AG04450 (cell line): Measurements from ENCODE around the gene IL20RB. TPM values are rescaled to one million over a fixed set of nuclear protein-coding genes. Genes with fewer than 3 reads are reported as not detected.

Experiments
- CTCF ChIA-PET: fragments of 300-600, 350-600 bp; formaldehyde crosslinking; extraction: SDS; loops from one replicate; lab custom pipeline; 2022; ENCODE audit warnings: antibody characterized with exemption, inconsistent platforms; lab: Charles Lee
- POLR2A ChIA-PET: fragments of 350-600 bp; formaldehyde crosslinking; extraction: SDS; loops from one replicate; lab custom pipeline; 2021; ENCODE audit warnings: antibody characterized with exemption, inconsistent platforms; lab: Yijun Ruan, JAX
- DNase-seq: peaks from one replicate; pipeline ENCODE4 v3.0.0-alpha.2; 2011; ENCODE audit warnings: low read depth, low spot score
- H3K27ac ChIP-seq: one replicate; pipeline ENCODE4 v1.5.1; 2012; ENCODE audit warnings: low read depth, low read length, control low read depth
- H3K27me3 ChIP-seq: one replicate; pipeline ENCODE4 v1.6.0; 2012; ENCODE audit warnings: low read length; ENCODE audit not compliant: control insufficient read depth, insufficient read depth
- H3K4me3 ChIP-seq: 2 replicates; pipeline ENCODE4 v1.5.1; 2011; ENCODE audit warnings: mild to moderate bottlenecking, low read depth, low read length, control low read depth
- H3K9me3 ChIP-seq: 2 replicates; pipeline ENCODE4 v1.5.1; 2012; ENCODE audit warnings: low read length; ENCODE audit not compliant: control insufficient read depth, insufficient read depth
- polyA plus RNA-seq: library from polyadenylated mRNA; depleted of rRNA; stranded (reverse); fragments of >200 nt; gene quantifications from 2 replicates; pipeline ENCODE4 v1.2.3, GENCODE V29; 2011
- TF ChIP-seq, protein P1 (sequence below): IDR thresholded peaks from 2 replicates; pipeline ENCODE4 v1.5.1; 2011; ENCODE audit warnings: low read depth, low read length, control low read depth, inconsistent platforms

The IL20RB gene
- polyA plus RNA-seq, 1 experiment = 2.1 TPM

DNA sequence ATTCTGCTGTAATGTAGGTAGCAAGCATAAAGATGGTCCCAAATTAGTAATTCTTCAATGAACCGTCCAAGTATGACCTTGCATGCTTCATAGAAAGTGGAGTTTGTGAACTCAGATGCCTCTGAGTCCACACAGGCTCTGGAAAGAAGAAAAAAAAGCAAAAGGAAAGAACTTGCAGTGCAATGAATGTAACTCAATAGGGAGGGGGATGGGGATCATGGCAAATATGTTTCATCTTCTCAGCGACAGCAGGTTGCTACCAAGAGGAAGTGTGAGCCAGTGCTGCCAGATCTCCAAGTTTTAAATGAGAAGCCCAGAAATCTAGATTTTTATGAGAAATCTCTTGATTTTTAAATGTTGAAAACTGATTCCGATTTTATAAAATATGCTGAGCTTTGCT is 50.3 kb downstream of the IL20RB start:
- CTCF ChIA-PET = interaction anchor here (0.6 kb wide), 1 partner anchor 811 kb away, joined by 4 read pairs; no protein-coding TSS in a partner anchor
- POLR2A ChIA-PET = no interaction called here
- no peaks in the 10 kb centered on the region for H3K9me3 ChIP-seq
- H3K4me3 ChIP-seq = no peak overlapping the region
- no peaks in the 10 kb centered on the region for H3K27me3 ChIP-seq
- TF ChIP-seq, protein P1, sequence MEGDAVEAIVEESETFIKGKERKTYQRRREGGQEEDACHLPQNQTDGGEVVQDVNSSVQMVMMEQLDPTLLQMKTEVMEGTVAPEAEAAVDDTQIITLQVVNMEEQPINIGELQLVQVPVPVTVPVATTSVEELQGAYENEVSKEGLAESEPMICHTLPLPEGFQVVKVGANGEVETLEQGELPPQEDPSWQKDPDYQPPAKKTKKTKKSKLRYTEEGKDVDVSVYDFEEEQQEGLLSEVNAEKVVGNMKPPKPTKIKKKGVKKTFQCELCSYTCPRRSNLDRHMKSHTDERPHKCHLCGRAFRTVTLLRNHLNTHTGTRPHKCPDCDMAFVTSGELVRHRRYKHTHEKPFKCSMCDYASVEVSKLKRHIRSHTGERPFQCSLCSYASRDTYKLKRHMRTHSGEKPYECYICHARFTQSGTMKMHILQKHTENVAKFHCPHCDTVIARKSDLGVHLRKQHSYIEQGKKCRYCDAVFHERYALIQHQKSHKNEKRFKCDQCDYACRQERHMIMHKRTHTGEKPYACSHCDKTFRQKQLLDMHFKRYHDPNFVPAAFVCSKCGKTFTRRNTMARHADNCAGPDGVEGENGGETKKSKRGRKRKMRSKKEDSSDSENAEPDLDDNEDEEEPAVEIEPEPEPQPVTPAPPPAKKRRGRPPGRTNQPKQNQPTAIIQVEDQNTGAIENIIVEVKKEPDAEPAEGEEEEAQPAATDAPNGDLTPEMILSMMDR = no peak
- H3K27ac ChIP-seq = no peak overlapping the region
- DNase-seq = no peak

DNA sequence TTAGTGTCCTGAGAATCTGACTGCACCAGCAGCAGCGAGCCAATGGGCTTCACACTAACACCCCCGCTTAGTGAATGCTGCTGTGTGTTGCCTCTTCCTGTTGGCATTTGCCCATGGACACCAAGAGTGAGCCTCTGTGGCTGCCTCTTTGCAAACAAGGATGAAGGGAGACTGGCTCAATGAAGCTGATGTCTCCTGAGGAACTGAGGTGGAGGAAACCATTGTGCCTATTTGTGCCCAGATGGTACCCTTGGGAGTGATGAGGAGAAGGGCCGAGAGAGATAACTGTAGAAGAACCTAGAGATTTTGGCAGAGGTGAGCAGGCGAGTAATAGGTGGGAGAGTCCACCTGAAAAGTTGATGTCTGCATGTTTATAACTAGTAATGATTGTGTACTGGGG is 51.2 kb downstream of the IL20RB start:
- DNase-seq = no peak
- ChIA-PET POLR2A (no interaction called here), CTCF (interaction anchor here (0.6 to 1.5 kb wide), 2 partner anchors 256 to 812 kb away, joined by 4 read pairs; no protein-coding TSS in a partner anchor)
- no peaks in the 10 kb centered on the region for H3K9me3 ChIP-seq
- TF ChIP-seq, protein P1 = no peak
- no peak overlapping the region for H3K4me3 ChIP-seq
- no peak overlapping the region for H3K27ac ChIP-seq
- H3K27me3 ChIP-seq = no peaks in the 10 kb centered on the region

DNA sequence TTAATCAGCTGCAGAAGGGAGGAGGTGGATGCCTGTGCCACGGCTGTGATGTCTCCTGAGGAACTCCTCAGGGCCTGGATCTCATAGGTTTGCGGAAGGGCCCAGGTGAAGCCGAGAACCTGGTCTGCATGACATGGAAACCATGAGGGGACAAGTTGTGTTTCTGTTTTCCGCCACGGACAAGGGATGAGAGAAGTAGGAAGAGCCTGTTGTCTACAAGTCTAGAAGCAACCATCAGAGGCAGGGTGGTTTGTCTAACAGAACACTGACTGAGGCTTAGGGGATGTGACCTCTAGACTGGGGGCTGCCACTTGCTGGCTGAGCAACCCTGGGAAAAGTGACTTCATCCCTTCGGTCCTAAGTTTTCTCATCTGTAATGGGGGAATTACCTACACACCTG is 52.4 kb downstream of the IL20RB start:
- TF ChIP-seq, protein P1 = no peak
- CTCF ChIA-PET = interaction anchor here (1.1 to 1.5 kb wide), 2 partner anchors 257 to 705 kb away, joined by 3 to 4 read pairs; no protein-coding TSS in a partner anchor
- H3K27me3 ChIP-seq = no peaks in the 10 kb centered on the region
- no peak overlapping the region for H3K27ac ChIP-seq
- no peak for DNase-seq
- no peaks in the 10 kb centered on the region for H3K9me3 ChIP-seq
- POLR2A ChIA-PET = no interaction called here
- H3K4me3 ChIP-seq = no peak overlapping the region

DNA sequence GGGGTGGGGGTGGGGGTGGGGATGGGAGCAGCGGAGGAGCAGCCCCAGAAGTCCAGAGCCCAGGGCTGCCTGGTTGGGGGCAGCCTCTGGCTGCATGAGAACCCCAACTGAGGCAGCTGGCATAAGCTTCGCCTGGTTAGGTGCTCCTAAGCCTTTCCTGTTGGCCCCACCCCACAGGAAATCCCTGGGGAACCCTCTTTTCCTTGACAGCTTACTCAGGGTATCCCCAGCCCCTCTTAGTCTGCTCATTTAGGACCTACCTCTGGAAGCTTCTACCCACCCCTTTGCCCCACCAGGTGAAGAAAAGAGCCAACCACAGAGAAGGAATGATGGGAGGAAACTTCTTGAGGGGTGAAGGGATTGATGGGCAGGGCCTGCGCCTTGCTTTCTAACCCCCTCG is 53.4 kb downstream of the IL20RB start:
- POLR2A ChIA-PET = no interaction called here
- no peak overlapping the region for H3K27ac ChIP-seq
- H3K9me3 ChIP-seq = no peaks in the 10 kb centered on the region
- CTCF ChIA-PET = interaction anchor here (1.1 to 1.4 kb wide), 2 partner anchors 259 to 706 kb away, joined by 3 to 13 read pairs; partner anchors contain the start of gene STAG1
- H3K4me3 ChIP-seq = no peak overlapping the region
- no peak for DNase-seq
- H3K27me3 ChIP-seq = no peaks in the 10 kb centered on the region
- TF ChIP-seq, protein P1 = no peak

DNA sequence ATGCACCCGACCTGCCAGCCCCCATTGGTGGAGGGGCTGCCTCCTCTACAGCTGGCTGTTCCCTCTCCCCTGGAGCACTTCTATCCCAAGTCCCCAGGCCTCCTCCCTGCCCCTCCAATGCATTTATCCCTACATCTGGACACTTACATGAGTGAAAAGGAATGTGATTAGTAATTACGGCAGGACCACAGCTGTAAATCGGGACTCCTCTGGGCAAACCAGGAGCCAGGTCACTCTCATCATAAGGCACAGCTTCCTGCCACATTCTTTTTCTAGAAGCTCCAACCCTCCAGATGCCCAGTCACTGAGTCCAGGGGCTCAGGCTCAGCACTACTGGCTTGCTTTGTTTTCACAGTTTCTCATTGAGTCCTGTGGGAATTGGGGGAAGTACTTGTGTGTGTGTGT is 54.3 kb downstream of the IL20RB start:
- no peak overlapping the region for H3K27ac ChIP-seq
- peak; percentile 20 for DNase-seq
- H3K27me3 ChIP-seq = no peaks in the 10 kb centered on the region
- no peak overlapping the region for H3K4me3 ChIP-seq
- POLR2A ChIA-PET = interaction anchor here (0.9 kb wide), 1 partner anchor 260 kb away, joined by 5 read pairs; the partner anchor contains the start of gene STAG1
- H3K9me3 ChIP-seq = no peaks in the 10 kb centered on the region
- CTCF ChIA-PET = interaction anchor here (0.6 to 1.4 kb wide), 5 partner anchors 150 to 707 kb away, joined by 3 to 13 read pairs (median 4); partner anchors contain the start of genes NCK1 and STAG1
- TF ChIP-seq, protein P1 = no peak
